HepG2 (cell line): ENCODE data around the gene RDH12. TPM values are rescaled to one million over a fixed set of nuclear protein-coding genes. Genes with fewer than 3 reads are reported as not detected.

Experiments used
- ATAC-seq: fragments of 200-7000 bp; cut with Tn5 transposase; 3 replicates; pipeline ENCODE4 v1.9.1; 2020; ENCODE audit warnings: mild to moderate bottlenecking, moderate library complexity
- BruUV-seq: library from RNA; stranded (reverse); fragments of 400-500 nt; replicated peaks from 2 replicates; lab custom pipeline; 2021; lab: Mats Ljungman, UMichigan
- CTCF ChIA-PET: fragments of 300-600 bp; formaldehyde crosslinking; extraction: SDS; loops from one replicate; lab custom pipeline; 2021; ENCODE audit warnings: low total read pairs, inconsistent platforms, low intra/inter-chr PET ratio; lab: Yijun Ruan, JAX
- POLR2A ChIA-PET: fragments of 350-600 bp; sonication (Branson Sonifier 250); formaldehyde crosslinking; loops from one replicate; lab custom pipeline; 2020; ENCODE audit warnings: antibody characterized with exemption, inconsistent platforms; lab: Yijun Ruan, JAX
- DNase-seq: peaks from one replicate; pipeline ENCODE4 v3.0.0-alpha.2; 2015; ENCODE audit warnings: low spot score
- FAIRE-seq: peaks from 3 replicates; lab custom pipeline; 2011; peaks lifted over from hg19 to GRCh38; lab: Jason Lieb, UNC
- H2AFZ ChIP-seq: one replicate; pipeline ENCODE4 v1.6.1; 2011; ENCODE audit warnings: low read length, inconsistent platforms
- H3K27ac ChIP-seq: fragments of 300-600 bp; 3 replicates; pipeline ENCODE4 v1.8.0; 2011; ENCODE audit warnings: mixed run types, mild to moderate bottlenecking, mixed read lengths, low read length, inconsistent platforms; ENCODE audit not compliant: insufficient read depth; ENCODE audit errors: extremely low read length
- H3K27me3 ChIP-seq, 2 experiments: fragments of 200-600 bp in 1 of 2; 2 replicates in 1 of 2; 3 replicates in 1 of 2; pipeline versions ENCODE4 v1.6.0 to v1.8.0; 2011; ENCODE audit warnings: low read length in 2 of 2, mild to moderate bottlenecking in 2 of 2, moderate library complexity in 2 of 2, inconsistent platforms in 1 of 2; ENCODE audit not compliant: insufficient read depth in 2 of 2, control insufficient read depth in 1 of 2
- H3K36me3 ChIP-seq, 2 experiments: fragments of 200-600 bp in 1 of 2; replicated peaks in 1 of 2; 2 replicates in 1 of 2; 3 replicates in 1 of 2; pipeline versions ENCODE4 v1.5.1 to v1.8.0; 2011; ENCODE audit warnings: low read length in 2 of 2, inconsistent platforms in 1 of 2; ENCODE audit not compliant: insufficient read depth in 2 of 2, control insufficient read depth in 1 of 2
- H3K4me1 ChIP-seq: 2 replicates; pipeline ENCODE4 v1.5.1; 2012; ENCODE audit warnings: low read length, inconsistent platforms; ENCODE audit not compliant: insufficient read depth
- H3K4me2 ChIP-seq: 2 replicates; pipeline ENCODE4 v1.6.0; 2011; ENCODE audit warnings: low read depth, low read length, inconsistent platforms
- H3K4me3 ChIP-seq, 3 experiments: fragments of 200-600 bp in 1 of 3; sonication (generic), shearing (Covaris generic) in 1 of 3; replicated peaks in 1 of 3; 2 replicates each; pipeline ENCODE4 v1.5.1; 2011 to 2016; ENCODE audit warnings: low read length in 3 of 3, inconsistent platforms in 2 of 3, low read depth in 2 of 3, mild to moderate bottlenecking in 2 of 3, control low read depth in 1 of 3, mixed read lengths in 1 of 3; ENCODE audit not compliant: insufficient read depth in 1 of 3
- H3K79me2 ChIP-seq: one replicate; pipeline ENCODE4 v1.6.1; 2011; ENCODE audit warnings: low read length, inconsistent platforms; ENCODE audit not compliant: insufficient read depth
- H3K9ac ChIP-seq: 2 replicates; pipeline ENCODE4 v1.6.0; 2011; ENCODE audit warnings: mild to moderate bottlenecking, low read depth, low read length, inconsistent platforms; ENCODE audit not compliant: insufficient read depth
- H3K9me3 ChIP-seq: 2 replicates; pipeline ENCODE4 v1.5.1; 2012; ENCODE audit warnings: mild to moderate bottlenecking, low read length
- H4K20me1 ChIP-seq: 2 replicates; pipeline ENCODE4 v1.6.0; 2011; ENCODE audit warnings: inconsistent platforms, mild to moderate bottlenecking, low read length, moderate library complexity; ENCODE audit not compliant: insufficient read depth
- HES4 ChIP-seq: sonication (generic); formaldehyde crosslinking; IDR thresholded peaks from 2 replicates; pipeline ENCODE4 v1.9.0; 2021; ENCODE audit warnings: mild to moderate bottlenecking, missing genetic modification reagents, borderline replicate concordance
- HOXD1 ChIP-seq: sonication (generic); formaldehyde crosslinking; IDR thresholded peaks from 2 replicates; pipeline ENCODE4 v1.5.0; 2020; ENCODE audit warnings: missing genetic modification reagents
- NR2C2 ChIP-seq: sonication (generic); formaldehyde crosslinking; IDR thresholded peaks from 2 replicates; pipeline ENCODE4 v1.4.0; 2020; ENCODE audit warnings: missing genetic modification reagents, mild to moderate bottlenecking, moderate library complexity, borderline replicate concordance
- RXRB ChIP-seq: IDR thresholded peaks from 2 replicates; pipeline ENCODE4 v1.6.1; 2016; ENCODE audit warnings: borderline replicate concordance, missing genetic modification reagents, missing compliant biosample characterization
- TEAD3 ChIP-seq: optimal IDR thresholded peaks from 2 replicates; pipeline ENCODE3; 2016; ENCODE audit warnings: borderline replicate concordance
- TRIM24 ChIP-seq: sonication (generic); formaldehyde crosslinking; IDR thresholded peaks from 2 replicates; pipeline ENCODE4 v1.8.0; 2022; ENCODE audit warnings: mild to moderate bottlenecking, missing genetic modification reagents
- ZNF282 ChIP-seq: fragments of 450-650 bp; IDR thresholded peaks from 2 replicates; pipeline ENCODE4 v1.6.1; 2018; ENCODE audit not compliant: partially characterized antibody
- ZNF333 ChIP-seq: sonication (generic); formaldehyde crosslinking; IDR thresholded peaks from 2 replicates; pipeline ENCODE4 v1.4.0; 2020; ENCODE audit warnings: mild to moderate bottlenecking, missing genetic modification reagents, borderline replicate concordance
- ZNF354B ChIP-seq: sonication (generic); formaldehyde crosslinking; IDR thresholded peaks from 2 replicates; pipeline ENCODE4 v1.8.0; 2022; ENCODE audit warnings: mild to moderate bottlenecking, missing genetic modification reagents
- ZNF703 ChIP-seq: sonication (generic); formaldehyde crosslinking; IDR thresholded peaks from 2 replicates; pipeline ENCODE4 v1.5.1; 2020; ENCODE audit warnings: missing genetic modification reagents, mild to moderate bottlenecking, moderate library complexity, borderline replicate concordance
- WGBS: methylation state at CpG from one replicate; pipeline ENCODE4 v1.1.6; 2017; ENCODE audit warnings: low lambda C conversion rate; 5-methylcytosine and 5-hydroxymethylcytosine counted together
- in situ Hi-C: cut with HindIII; loops from 2 replicates; pipeline ENCODE4 v1.10.0; 2017; ENCODE audit warnings: low pct_unique_long_range_greater_than_20kb; ENCODE audit not compliant: extremely low pct_ligation_motif_present
- intact Hi-C: fragments of 100-400 bp; cut with micrococcal nuclease; formaldehyde crosslinking; loops from one replicate; pipeline ENCODE4 v1.10.0; 2022; ENCODE audit not compliant: unreplicated experiment
- polyA plus RNA-seq, 8 experiments: library from polyadenylated mRNA; depleted of rRNA in 3 of 8; stranded (reverse) in 7 of 8; unstranded in 1 of 8; fragments of >200 nt; fragmentation: Illumina TruSeq in 4 of 8; extraction: Trizol in 4 of 8; gene quantifications; 2 replicates each; pipeline versions ENCODE4 v1.2.1 to v1.2.3, GENCODE V29; 2011 to 2016; ENCODE audit warnings: low read depth in 4 of 8, missing spikeins in 1 of 8, mixed read lengths in 1 of 8; ENCODE audit not compliant: insufficient read depth in 1 of 8
- total RNA-seq, 5 experiments: library from RNA; depleted of rRNA; stranded (reverse); fragments of >200 nt; fragmentation: Illumina TruSeq; extraction: Trizol; gene quantifications; 2 replicates each; pipeline ENCODE4 v1.2.3, GENCODE V29; 2016; ENCODE audit warnings: low read depth in 1 of 5
- TF ChIP-seq, protein P1 (sequence below): IDR thresholded peaks from 2 replicates; pipeline ENCODE4 v1.6.1; 2016; ENCODE audit warnings: low read depth, missing genetic modification reagents, missing compliant biosample characterization
- TF ChIP-seq, protein P2 (sequence below): sonication (generic); formaldehyde crosslinking; IDR thresholded peaks from 2 replicates; pipeline ENCODE4 v1.8.0; 2022; ENCODE audit warnings: missing genetic modification reagents, mild to moderate bottlenecking, inconsistent platforms, borderline replicate concordance
- TF ChIP-seq, protein P3 (sequence below): sonication (generic); formaldehyde crosslinking; IDR thresholded peaks from 2 replicates; pipeline ENCODE4 v1.4.0; 2020; ENCODE audit warnings: mild to moderate bottlenecking, missing genetic modification reagents
- TF ChIP-seq, protein P4 (sequence below): sonication (generic); formaldehyde crosslinking; IDR thresholded peaks from 2 replicates; pipeline ENCODE4 v1.8.0; 2022; ENCODE audit warnings: missing genetic modification reagents, low read depth, mild to moderate bottlenecking, borderline replicate concordance
- TF ChIP-seq, protein P5 (sequence below): sonication (generic); formaldehyde crosslinking; conservative IDR thresholded peaks from 2 replicates; pipeline ENCODE4 v1.4.0; 2020; ENCODE audit warnings: missing genetic modification reagents

Gene RDH12
- total and polyA plus RNA-seq, 2 of the 13 experiments (the other 11 are each of a cell fraction or from before 2014, with no cell fraction given), result 1.6 to 2.1 TPM

DNA sequence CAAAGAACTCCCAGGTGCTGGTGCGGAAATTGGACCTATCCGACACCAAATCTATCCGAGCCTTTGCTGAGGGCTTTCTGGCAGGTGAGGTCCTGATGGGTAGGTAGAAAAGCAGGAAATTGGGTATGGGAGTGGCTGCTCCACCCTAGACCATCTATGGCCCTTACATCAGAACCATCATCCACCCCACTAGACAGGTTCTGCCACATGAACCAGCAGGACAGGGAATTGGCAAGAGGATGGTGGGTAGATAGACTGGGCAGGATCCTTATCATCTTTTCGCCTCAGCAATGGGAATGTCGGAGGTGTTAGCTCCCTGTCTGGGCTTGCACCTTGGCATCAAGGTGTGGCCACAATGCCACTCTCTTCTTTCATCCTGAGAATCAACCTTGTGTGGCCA is 23.5 kb downstream of the RDH12 start:
- ChIA-PET POLR2A (no interaction called here), CTCF (no interaction called here)
- Histone ChIP-seq H3K4me2 (no peak overlapping the region), H3K36me3 (no peaks in the 10 kb centered on the region), H3K27me3 (no peaks in the 10 kb centered on the region), H3K27ac (no peak overlapping the region), H3K9ac (no peak overlapping the region), H3K4me1 (peaks cover 50% of the 10 kb centered on the region), H3K4me3 (no peak overlapping the region), H3K9me3 (no peaks in the 10 kb centered on the region), H2AFZ (no peak overlapping the region), H4K20me1 (no peaks in the 10 kb centered on the region), H3K79me2 (no peaks in the 10 kb centered on the region)
- in situ Hi-C loops, result no loop called here
- intact Hi-C loops, result no loop called here
- ATAC-seq, result no peak
- WGBS, result 88% methylated on average over 3 of the region's 5 CpGs
- no TSS peak for BruUV-seq
- no peak for TF ChIP-seq ZNF282
- no peak for TF ChIP-seq NR2C2 (CRISPR knock-in tag)
- TF ChIP-seq, protein P1, sequence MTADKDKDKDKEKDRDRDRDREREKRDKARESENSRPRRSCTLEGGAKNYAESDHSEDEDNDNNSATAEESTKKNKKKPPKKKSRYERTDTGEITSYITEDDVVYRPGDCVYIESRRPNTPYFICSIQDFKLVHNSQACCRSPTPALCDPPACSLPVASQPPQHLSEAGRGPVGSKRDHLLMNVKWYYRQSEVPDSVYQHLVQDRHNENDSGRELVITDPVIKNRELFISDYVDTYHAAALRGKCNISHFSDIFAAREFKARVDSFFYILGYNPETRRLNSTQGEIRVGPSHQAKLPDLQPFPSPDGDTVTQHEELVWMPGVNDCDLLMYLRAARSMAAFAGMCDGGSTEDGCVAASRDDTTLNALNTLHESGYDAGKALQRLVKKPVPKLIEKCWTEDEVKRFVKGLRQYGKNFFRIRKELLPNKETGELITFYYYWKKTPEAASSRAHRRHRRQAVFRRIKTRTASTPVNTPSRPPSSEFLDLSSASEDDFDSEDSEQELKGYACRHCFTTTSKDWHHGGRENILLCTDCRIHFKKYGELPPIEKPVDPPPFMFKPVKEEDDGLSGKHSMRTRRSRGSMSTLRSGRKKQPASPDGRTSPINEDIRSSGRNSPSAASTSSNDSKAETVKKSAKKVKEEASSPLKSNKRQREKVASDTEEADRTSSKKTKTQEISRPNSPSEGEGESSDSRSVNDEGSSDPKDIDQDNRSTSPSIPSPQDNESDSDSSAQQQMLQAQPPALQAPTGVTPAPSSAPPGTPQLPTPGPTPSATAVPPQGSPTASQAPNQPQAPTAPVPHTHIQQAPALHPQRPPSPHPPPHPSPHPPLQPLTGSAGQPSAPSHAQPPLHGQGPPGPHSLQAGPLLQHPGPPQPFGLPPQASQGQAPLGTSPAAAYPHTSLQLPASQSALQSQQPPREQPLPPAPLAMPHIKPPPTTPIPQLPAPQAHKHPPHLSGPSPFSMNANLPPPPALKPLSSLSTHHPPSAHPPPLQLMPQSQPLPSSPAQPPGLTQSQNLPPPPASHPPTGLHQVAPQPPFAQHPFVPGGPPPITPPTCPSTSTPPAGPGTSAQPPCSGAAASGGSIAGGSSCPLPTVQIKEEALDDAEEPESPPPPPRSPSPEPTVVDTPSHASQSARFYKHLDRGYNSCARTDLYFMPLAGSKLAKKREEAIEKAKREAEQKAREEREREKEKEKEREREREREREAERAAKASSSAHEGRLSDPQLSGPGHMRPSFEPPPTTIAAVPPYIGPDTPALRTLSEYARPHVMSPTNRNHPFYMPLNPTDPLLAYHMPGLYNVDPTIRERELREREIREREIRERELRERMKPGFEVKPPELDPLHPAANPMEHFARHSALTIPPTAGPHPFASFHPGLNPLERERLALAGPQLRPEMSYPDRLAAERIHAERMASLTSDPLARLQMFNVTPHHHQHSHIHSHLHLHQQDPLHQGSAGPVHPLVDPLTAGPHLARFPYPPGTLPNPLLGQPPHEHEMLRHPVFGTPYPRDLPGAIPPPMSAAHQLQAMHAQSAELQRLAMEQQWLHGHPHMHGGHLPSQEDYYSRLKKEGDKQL (CRISPR knock-in tag), result no peak
- no peak for TF ChIP-seq ZNF354B (CRISPR knock-in tag)
- TF ChIP-seq ZNF703 (CRISPR knock-in tag), result no peak
- TF ChIP-seq TRIM24 (CRISPR knock-in tag), result no peak
- no peak for TF ChIP-seq HES4 (CRISPR knock-in tag)
- TF ChIP-seq, protein P2, sequence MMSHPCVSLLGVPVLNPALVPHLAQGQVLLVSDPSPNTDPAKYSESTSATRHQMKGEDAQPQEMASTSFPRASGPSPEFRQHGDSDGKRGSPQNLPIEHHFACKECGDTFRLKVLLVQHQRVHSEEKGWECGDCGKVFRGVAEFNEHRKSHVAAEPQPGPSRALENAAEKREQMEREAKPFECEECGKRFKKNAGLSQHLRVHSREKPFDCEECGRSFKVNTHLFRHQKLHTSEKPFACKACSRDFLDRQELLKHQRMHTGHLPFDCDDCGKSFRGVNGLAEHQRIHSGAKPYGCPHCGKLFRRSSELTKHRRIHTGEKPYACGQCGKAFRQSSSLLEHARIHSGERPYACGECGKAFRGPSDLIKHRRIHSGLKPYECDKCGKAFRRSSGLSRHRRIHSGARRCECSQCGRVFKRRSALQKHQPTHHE (CRISPR knock-in tag), result no peak
- TF ChIP-seq TEAD3 (CRISPR knock-in tag), result no peak
- TF ChIP-seq, protein P3, sequence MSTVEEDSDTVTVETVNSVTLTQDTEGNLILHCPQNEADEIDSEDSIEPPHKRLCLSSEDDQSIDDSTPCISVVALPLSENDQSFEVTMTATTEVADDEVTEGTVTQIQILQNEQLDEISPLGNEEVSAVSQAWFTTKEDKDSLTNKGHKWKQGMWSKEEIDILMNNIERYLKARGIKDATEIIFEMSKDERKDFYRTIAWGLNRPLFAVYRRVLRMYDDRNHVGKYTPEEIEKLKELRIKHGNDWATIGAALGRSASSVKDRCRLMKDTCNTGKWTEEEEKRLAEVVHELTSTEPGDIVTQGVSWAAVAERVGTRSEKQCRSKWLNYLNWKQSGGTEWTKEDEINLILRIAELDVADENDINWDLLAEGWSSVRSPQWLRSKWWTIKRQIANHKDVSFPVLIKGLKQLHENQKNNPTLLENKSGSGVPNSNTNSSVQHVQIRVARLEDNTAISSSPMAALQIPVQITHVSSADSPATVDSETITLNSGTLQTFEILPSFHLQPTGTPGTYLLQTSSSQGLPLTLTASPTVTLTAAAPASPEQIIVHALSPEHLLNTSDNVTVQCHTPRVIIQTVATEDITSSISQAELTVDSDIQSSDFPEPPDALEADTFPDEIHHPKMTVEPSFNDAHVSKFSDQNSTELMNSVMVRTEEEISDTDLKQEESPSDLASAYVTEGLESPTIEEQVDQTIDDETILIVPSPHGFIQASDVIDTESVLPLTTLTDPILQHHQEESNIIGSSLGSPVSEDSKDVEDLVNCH, result no peak
- TF ChIP-seq, protein P4, sequence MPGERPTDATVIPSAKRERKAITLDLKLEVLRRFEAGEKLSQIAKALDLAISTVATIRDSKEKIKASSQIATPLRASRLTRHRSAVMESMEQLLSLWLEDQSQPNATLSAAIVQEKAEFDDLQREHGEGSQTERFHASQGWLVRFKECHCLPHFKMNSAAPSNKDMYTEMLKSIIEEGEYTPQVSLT (CRISPR knock-in tag), result no peak
- TF ChIP-seq, protein P5, sequence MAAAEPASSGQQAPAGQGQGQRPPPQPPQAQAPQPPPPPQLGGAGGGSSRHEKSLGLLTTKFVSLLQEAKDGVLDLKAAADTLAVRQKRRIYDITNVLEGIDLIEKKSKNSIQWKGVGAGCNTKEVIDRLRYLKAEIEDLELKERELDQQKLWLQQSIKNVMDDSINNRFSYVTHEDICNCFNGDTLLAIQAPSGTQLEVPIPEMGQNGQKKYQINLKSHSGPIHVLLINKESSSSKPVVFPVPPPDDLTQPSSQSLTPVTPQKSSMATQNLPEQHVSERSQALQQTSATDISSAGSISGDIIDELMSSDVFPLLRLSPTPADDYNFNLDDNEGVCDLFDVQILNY, result no peak
- TF ChIP-seq ZNF333 (CRISPR knock-in tag), result no peak
- no peak for TF ChIP-seq RXRB
- no peak for TF ChIP-seq HOXD1 (CRISPR knock-in tag)
- no peak for DNase-seq
- FAIRE-seq, result no peak
